ENCODE data around the gene NIPA2.

The NIPA2 gene

DNA sequence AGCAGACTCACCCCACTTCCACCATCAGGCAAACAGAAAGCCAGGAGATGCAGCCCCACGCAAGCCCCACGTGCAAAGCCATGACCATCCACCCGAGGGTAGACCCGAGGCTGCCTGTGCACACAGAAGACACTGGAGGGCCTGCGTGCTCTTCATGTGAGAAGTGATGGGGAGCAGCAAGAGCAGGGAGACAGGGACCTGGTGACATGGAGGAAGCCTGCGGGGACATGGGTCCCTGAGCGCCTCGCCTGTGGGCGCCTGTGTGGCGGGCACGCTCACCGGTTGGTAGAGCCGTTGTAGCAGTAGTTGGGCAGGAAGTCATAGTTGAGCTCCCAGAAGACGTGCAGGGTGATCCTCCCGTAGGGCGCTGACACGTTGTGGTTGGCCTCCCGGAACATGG lies 65.0 kb downstream of the NIPA2 start (continued):
- TF ChIP-seq, protein P1, sequence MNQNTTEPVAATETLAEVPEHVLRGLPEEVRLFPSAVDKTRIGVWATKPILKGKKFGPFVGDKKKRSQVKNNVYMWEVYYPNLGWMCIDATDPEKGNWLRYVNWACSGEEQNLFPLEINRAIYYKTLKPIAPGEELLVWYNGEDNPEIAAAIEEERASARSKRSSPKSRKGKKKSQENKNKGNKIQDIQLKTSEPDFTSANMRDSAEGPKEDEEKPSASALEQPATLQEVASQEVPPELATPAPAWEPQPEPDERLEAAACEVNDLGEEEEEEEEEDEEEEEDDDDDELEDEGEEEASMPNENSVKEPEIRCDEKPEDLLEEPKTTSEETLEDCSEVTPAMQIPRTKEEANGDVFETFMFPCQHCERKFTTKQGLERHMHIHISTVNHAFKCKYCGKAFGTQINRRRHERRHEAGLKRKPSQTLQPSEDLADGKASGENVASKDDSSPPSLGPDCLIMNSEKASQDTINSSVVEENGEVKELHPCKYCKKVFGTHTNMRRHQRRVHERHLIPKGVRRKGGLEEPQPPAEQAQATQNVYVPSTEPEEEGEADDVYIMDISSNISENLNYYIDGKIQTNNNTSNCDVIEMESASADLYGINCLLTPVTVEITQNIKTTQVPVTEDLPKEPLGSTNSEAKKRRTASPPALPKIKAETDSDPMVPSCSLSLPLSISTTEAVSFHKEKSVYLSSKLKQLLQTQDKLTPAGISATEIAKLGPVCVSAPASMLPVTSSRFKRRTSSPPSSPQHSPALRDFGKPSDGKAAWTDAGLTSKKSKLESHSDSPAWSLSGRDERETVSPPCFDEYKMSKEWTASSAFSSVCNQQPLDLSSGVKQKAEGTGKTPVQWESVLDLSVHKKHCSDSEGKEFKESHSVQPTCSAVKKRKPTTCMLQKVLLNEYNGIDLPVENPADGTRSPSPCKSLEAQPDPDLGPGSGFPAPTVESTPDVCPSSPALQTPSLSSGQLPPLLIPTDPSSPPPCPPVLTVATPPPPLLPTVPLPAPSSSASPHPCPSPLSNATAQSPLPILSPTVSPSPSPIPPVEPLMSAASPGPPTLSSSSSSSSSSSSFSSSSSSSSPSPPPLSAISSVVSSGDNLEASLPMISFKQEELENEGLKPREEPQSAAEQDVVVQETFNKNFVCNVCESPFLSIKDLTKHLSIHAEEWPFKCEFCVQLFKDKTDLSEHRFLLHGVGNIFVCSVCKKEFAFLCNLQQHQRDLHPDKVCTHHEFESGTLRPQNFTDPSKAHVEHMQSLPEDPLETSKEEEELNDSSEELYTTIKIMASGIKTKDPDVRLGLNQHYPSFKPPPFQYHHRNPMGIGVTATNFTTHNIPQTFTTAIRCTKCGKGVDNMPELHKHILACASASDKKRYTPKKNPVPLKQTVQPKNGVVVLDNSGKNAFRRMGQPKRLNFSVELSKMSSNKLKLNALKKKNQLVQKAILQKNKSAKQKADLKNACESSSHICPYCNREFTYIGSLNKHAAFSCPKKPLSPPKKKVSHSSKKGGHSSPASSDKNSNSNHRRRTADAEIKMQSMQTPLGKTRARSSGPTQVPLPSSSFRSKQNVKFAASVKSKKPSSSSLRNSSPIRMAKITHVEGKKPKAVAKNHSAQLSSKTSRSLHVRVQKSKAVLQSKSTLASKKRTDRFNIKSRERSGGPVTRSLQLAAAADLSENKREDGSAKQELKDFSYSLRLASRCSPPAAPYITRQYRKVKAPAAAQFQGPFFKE (tag by site-specific recombination; IDR thresholded peaks at IDR 0.05; ENCODE audit: borderline replicate concordance), result no peak
- TF ChIP-seq ZNF843 (tag by site-specific recombination; IDR thresholded peaks at IDR 0.05) (no peak), BCL11A (tag by site-specific recombination; IDR thresholded peaks at IDR 0.05; ENCODE audit: low read depth) (no peak)
- TF ChIP-seq, protein P2, sequence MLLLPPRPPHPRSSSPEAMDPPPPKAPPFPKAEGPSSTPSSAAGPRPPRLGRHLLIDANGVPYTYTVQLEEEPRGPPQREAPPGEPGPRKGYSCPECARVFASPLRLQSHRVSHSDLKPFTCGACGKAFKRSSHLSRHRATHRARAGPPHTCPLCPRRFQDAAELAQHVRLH (tag by site-specific recombination; IDR thresholded peaks at IDR 0.05), result no peak
- TF ChIP-seq, protein P3, sequence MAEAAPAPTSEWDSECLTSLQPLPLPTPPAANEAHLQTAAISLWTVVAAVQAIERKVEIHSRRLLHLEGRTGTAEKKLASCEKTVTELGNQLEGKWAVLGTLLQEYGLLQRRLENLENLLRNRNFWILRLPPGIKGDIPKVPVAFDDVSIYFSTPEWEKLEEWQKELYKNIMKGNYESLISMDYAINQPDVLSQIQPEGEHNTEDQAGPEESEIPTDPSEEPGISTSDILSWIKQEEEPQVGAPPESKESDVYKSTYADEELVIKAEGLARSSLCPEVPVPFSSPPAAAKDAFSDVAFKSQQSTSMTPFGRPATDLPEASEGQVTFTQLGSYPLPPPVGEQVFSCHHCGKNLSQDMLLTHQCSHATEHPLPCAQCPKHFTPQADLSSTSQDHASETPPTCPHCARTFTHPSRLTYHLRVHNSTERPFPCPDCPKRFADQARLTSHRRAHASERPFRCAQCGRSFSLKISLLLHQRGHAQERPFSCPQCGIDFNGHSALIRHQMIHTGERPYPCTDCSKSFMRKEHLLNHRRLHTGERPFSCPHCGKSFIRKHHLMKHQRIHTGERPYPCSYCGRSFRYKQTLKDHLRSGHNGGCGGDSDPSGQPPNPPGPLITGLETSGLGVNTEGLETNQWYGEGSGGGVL (tag by site-specific recombination; IDR thresholded peaks at IDR 0.05), result no peak

DNA sequence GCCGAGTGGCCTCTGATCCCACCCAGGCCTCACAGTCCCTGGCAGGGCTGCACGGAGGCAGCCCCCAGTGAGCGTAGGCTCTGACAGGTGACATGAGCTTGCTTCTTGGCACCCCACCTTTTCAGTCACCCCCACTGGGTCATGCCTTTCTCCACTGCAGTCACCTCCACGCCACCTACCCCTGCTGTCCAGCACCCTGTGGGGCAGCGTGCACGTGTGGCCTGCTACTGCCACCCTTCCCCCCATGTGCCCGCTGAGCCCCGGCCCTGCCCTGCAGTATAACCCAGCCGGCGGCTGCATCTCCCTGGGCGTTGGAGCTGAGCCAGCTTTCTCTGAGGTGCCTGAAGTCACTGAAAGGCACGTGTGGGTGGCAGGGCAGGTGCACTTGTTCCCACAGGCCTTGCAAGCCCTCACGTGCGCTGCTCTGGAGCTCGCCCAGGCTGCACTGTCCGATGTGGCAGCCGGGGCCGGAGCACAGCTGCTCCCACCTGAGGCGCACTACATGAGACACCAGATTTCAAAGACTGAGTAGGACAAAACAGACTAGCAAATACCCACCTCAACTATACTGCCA lies 65.6 kb downstream of the NIPA2 start:
- ChIA-PET POLR2A (no interaction called here), CTCF (no interaction called here)
- Histone ChIP-seq H3K4me3 (ENCODE audit: low read depth, low read length) (no peak overlapping the region), H3K4me1 (ENCODE audit: control insufficient read depth, insufficient read depth, low read length) (no peaks in the 10 kb centered on the region), H3K9me3 (ENCODE audit: control insufficient read depth, insufficient read depth, low read depth, low read length) (no peaks in the 10 kb centered on the region), H3K36me3 (ENCODE audit: control insufficient read depth in 2 of 2, insufficient read depth in 1 of 2, low read length in 2 of 2) (peaks cover 0 to 58% of the 10 kb centered on the region in 2 experiments; a peak in 2 of 3 replicates), H3K27ac (ENCODE audit: extremely low read depth, low read depth, low read length) (no peak overlapping the region)
- TF ChIP-seq SETDB1 (IDR thresholded peaks at IDR 0.05; ENCODE audit: insufficient read length, low read length) (no peak), ZNF677 (tag by site-specific recombination; IDR thresholded peaks at IDR 0.05) (no peak), ZNF19 (tag by site-specific recombination; IDR thresholded peaks at IDR 0.05; ENCODE audit: low read depth) (no peak), ZIC2 (tag by site-specific recombination; IDR thresholded peaks at IDR 0.05) (peak; percentile 33; the same call in 1 of the 2 replicates), YY1 (tag by site-specific recombination; IDR thresholded peaks at IDR 0.05) (no peak)
- TF ChIP-seq, protein P4, sequence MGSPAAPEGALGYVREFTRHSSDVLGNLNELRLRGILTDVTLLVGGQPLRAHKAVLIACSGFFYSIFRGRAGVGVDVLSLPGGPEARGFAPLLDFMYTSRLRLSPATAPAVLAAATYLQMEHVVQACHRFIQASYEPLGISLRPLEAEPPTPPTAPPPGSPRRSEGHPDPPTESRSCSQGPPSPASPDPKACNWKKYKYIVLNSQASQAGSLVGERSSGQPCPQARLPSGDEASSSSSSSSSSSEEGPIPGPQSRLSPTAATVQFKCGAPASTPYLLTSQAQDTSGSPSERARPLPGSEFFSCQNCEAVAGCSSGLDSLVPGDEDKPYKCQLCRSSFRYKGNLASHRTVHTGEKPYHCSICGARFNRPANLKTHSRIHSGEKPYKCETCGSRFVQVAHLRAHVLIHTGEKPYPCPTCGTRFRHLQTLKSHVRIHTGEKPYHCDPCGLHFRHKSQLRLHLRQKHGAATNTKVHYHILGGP (tag by site-specific recombination; IDR thresholded peaks at IDR 0.05), result no peak

DNA sequence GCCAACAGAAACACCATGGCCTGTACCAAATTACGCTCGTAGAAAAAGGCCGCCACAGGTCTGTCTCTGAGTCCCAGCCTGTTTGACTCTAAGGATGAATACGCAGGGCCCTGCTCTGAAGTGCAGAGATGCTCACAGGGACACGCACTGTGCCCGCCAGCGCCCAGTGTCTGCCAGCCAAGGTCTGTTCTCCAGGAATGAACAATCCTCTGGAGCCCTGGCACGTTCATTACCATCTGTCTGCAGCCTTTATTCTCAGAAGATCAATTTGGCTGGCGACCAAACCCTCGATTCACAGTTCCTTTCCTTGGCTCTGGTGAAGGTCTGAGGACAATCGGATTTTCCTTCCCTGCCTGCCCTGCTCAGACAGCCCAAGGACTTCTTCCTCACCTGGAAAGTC lies 66.3 kb downstream of the NIPA2 start:
- no peak overlapping the region for H3K4me3 ChIP-seq (ENCODE audit: low read depth, low read length)
- POLR2A ChIA-PET, result no interaction called here
- H3K9me3 ChIP-seq (ENCODE audit: control insufficient read depth, insufficient read depth, low read depth, low read length), result no peaks in the 10 kb centered on the region
- no peak overlapping the region for H3K27ac ChIP-seq (ENCODE audit: extremely low read depth, low read depth, low read length)
- H3K36me3 ChIP-seq (ENCODE audit: control insufficient read depth in 2 of 2, insufficient read depth in 1 of 2, low read length in 2 of 2), result peaks cover 0 to 59% of the 10 kb centered on the region in 2 experiments; a peak in 2 of 3 replicates
- no peak for TF ChIP-seq ZIC2 (tag by site-specific recombination; IDR thresholded peaks at IDR 0.05)
- TF ChIP-seq ZNF514 (tag by site-specific recombination; IDR thresholded peaks at IDR 0.05), result no peak
- TF ChIP-seq, protein P5, sequence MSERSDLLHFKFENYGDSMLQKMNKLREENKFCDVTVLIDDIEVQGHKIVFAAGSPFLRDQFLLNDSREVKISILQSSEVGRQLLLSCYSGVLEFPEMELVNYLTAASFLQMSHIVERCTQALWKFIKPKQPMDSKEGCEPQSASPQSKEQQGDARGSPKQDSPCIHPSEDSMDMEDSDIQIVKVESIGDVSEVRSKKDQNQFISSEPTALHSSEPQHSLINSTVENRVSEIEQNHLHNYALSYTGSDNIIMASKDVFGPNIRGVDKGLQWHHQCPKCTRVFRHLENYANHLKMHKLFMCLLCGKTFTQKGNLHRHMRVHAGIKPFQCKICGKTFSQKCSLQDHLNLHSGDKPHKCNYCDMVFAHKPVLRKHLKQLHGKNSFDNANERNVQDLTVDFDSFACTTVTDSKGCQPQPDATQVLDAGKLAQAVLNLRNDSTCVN (tag by site-specific recombination; optimal IDR thresholded peaks at IDR 0.05), result no peak
- no peak for TF ChIP-seq ZFP69B (tag by site-specific recombination; IDR thresholded peaks at IDR 0.05)
- H3K4me1 ChIP-seq (ENCODE audit: control insufficient read depth, insufficient read depth, low read length), result no peaks in the 10 kb centered on the region
- CTCF ChIA-PET, result no interaction called here
